GM18909 (cell line): Measurements from ENCODE around the gene RFX3.

Experiments
- ATAC-seq: cut with Tn5 transposase; IDR thresholded peaks from one replicate; pipeline ENCODE4 v1.9.1; 2021; ENCODE audit warnings: mild to moderate bottlenecking; ENCODE audit not compliant: unreplicated experiment, poor library complexity

The RFX3 gene

DNA sequence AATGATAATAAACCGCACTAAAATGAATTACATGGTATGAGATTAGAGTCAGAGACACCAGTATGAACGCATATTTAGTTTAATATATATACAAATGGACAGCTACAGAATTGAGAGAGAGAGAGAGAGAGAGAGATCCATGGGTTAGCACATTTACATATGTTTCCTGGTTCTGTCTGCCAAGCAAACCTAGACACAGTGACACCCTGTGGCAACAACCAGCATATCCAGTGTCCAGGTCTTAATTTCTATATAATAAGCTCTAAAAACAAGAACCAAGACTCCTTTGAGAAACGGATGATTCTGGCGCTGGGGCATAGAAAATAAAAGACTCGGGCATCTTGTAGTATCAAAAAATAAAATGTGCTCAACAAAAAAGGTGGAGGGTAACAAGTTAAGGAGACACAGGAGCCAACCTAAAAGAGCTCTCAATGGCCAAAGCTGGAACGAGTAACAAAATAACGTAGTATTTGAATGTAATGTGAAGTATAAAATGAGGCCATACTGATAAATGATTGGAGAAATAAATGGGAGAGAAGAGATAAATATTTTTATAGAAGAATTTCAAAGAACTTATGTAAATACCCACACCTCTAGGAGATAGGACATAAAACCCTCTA, 84.5 kb downstream of the RFX3 start:
- peak; percentile 97 for ATAC-seq

DNA sequence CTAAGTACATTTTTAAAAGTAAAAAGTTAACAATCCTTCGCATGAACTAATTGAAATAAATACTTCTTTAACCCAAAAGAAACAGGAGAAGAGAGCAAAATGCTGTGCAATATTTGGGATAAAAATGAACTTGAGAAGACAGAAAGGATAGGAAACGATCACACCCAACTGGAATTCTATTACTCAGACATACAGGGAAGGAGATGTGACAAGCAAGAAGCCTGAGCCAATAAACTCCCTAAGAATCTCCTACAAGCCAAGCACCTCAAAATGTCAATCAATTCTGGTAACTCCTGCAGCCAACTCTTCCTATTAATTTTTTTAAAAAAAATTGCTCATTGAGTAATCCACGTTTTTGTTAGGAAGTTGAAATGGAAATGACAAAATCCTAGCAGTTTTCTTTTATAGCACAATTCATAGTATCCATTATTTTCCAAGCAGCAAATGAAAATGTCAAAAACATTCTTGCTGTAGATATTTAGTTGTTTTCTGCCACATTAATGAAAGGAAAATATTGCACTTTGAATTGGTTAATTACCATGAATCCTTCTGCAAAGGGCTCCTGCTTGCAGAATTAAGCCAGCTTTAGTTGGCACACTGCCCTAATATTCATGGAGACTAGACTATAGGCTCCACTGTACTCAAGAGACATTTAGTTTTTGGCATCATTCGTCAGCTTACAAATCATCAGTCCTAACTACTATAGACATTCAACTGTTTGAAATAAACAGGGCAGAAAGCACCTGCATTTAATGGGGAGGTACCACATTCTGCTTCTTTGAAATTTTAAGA, 89.0 kb downstream of the RFX3 start:
- ATAC-seq: no peak

DNA sequence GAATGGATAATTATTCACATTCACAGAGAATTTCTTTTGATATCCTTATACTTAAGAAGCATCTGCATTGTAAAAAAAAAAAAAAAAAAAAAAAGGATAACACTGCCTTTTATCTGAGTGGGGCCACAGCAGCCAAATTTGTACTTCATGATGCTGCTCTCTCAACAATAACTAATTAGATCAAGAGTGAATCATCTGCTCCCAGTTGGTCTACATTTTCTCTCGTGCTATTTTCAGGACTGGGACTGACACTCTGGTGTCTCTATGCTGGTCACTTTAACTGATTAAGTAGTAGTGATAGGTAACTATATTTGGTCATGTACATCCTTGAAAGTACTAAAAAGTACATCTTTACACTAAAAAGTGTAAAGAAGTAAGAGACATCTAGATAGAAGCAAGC, 90.1 kb downstream of the RFX3 start:
- no peak for ATAC-seq

DNA sequence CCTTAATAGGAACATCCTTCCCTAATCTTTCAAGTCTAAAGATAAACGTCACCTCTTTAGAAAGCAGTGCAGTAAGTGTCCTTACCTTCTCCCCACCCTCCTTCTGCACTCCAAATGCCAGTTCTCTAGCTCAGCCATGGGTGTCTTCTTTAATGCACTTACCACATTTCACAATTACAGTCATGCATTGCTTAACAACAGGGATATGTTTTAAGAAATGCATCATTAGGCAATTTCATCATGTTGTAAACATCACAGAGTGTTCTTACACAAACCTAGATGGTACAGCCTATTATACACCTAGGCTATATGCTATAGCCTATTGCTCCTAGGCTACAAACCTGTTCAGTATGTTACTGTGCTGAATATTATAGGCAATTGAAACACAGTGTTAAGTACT, 91.2 kb downstream of the RFX3 start:
- no peak for ATAC-seq

DNA sequence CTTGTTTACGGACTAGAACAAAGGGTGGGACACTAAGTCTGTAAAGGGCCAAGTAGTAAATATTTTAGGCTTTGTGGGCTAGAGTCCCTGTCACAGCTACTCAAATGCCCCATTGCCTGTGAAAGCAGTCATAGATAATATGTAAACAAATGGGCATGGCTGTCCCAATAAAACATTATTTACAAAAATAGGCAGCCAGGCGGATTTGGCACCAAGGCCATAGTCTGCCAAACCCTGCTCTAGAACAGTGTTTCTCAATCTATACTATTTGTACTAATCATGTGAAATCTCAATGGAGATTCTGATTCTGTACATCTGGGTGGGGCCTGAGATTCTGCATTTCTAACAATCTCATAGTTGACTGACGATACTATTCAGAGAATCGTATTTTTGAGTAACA, 92.0 kb downstream of the RFX3 start:
- ATAC-seq: no peak

DNA sequence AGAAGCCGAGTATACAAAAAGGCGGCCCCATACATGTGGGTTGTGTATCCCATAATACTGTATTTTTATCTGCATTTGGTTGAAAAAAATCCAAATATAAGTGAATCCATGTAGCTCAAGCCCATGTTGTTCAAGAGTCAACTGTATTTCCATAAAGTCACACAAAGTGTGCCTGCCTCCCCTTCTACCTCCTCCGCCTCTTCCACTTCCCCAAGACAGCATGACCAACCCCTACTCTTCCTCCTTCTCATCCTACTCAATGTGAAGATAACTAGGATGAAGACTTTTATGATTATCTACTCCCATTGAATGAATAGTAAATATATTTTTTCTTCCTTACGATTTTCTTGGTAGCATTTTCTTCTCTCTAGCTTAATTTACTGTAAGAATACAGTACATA, 92.7 kb downstream of the RFX3 start:
- ATAC-seq: no peak

DNA sequence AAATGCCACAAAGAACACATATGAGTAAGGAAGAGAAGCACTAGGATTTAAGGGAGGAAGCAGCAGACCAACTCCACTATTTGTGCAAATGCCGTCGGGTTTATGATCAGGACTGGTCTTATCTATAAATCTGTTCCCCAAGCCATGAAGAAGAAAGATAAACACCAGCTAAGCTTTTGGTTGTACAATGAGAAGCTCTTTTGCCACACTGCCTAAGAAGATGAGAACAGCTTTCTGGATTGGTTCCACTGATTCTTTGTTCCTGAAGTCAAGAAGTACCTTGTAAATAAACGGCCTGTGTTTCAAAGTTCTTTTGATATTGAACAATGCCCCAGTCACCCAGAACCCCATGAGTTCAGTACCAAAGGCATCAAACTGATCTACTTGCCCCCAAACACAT, 93.9 kb downstream of the RFX3 start:
- ATAC-seq: no peak

DNA sequence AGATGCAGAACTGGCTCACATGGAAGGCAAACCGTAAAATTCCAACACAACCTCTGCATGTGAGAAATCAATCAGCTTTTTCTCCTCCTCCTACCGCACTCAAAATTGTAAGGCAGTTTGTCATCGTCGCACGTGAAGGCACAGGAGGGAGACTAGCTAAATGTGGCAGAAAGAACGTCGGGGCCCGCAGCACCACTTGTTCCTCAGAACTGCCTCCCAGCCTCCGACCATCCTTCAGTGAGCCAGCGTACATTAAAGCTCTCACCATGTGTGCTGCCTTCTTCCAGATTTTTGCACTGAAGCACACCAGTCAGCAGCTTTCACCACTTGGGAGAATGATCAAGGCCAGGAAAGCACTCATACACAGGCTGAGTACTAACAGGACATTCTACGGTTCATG, 105.9 kb downstream of the RFX3 start:
- no peak for ATAC-seq

DNA sequence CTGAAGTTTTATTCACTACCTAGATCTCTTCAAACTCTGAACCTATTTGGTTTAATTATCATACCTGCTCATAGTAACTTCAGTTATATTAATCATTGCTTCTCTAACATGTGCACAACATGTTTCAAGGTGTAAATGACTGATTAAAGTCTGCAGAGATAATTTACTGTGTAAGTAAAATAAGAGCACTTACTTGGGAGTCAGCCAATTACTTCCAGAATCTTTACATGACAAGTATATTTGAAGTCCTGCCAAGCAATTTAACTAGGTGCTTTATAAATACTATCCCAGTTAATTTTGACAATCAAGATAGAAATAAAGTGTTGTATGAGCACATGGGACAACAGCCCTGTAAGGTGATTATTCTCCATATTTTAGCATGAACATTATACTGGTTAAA, 109.9 kb downstream of the RFX3 start:
- no peak for ATAC-seq

DNA sequence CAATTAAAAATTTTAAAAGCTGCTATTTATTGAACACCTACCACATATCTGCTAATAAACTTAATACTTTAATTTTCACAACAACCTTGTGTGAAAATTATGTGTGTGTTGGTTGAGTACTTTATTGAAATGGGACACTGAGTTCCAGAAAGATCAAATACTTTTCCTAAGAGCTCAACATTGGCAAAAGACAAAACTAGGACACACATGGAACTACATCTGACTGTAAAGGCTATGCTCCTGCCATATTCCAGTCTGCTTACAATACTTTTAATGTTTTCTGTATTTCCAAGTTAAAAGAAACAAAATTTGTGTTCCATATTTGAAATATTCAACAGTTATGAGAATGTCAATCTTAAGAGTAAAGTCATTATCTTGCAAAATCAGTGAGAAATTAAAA, 111.8 kb downstream of the RFX3 start:
- ATAC-seq: no peak

DNA sequence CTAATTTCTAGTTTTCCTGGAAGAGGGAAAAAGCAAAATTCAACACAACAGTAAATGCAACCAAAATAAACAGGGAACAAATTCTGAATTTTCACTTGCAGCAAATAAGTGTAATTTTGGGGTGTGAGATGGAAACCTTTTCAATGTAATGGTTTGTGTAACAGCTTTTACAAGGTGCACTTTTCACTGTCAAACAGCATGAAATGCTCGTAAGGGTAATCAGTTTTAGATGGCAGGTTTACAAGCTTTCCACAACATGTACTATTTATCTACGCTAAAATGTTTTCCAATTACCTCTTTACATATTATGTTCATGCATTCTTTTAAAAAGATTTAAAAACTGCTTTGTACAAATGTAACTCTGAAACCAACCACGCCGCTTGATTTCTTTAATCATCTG, 115.3 kb downstream of the RFX3 start:
- ATAC-seq: no peak

DNA sequence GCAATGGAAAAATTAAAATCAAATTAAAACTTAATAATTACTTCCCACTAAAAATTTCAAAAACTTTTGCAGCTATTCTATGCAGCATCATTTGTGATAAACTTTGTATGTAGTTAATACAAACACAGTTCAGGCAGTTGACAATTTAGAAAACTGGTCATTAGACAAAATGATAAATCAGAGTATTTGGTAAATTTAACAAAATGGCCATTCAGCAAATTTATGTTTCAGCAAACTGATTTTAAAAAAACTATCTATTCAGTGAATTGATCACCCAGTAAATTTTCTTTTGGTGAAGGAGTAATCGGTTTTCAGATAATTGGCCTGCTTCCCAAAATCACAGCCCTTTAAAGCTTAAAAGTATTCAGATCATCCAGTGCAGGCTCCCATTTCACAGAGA, 116.3 kb downstream of the RFX3 start:
- no peak for ATAC-seq

DNA sequence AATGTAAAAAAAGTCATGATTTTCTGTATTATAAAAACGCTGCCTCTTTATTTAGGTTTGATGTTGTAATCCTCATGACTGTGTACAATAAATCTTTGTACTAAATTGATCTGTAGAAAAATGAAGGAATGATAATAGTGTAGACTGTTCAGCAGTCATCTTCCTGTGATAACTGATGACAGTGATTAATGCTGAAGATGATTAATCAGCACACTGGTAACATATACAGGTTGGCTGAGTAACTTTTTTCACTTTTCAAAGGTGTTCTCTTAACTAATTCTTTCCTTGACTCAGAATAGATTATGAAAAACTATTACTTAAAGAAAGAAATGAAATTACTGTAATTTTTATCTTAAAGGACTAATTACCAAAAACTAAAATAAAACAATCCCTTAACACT, 122.5 kb downstream of the RFX3 start:
- no peak for ATAC-seq

DNA sequence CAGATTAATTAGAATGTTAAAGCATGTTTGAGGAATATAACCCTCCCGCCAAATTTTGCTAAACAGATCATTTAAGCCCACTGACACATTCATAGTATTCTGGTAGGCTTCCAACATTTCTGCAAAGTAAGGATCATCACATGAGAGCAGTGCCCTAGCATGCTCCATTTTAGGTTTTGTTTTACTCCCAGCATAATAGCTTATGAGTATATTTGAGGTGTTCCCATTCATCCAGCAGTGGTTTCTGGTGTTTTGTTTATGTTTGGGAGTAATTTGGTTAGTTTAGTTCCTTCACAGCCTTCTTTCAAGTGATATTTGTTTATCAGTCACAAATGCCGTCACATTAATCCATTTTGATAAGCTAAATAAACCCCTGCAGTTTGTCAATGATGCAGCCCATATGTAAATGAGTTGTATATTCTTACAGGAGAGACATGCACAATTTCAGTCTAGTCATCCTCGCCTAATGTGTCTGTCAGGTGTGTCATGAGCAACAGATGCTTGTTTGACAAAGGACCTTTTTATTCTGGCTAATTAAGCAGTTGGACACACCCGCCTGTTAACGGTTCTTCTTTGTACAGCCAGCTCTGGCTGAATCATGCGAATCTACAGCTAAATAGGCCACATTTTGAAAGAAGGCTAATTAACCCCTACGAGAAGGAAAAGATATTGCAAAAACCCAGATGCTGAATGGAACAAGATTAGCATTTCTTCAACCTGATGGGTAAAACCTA, 124.4 kb downstream of the RFX3 start:
- no peak for ATAC-seq

DNA sequence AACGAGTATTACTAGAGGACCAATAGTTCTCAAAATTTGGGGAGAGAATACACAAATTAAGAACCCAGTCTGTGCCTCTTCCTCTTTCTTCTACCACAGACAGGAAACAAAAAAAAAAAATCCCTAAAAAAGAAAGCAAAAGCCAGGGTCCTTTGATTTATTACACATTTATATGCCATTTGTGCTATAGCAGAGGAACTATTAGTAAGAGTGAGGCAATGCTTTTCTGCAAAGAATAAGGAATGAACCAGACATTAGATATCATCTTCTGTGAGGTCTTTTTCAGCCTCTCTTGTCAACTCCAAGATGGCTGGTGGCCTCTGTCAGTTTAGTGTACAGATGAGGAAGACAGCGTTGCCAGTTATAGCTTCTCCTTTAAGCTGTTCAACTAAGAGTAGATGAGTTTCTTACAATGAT, 127.6 kb downstream of the RFX3 start:
- peak; percentile 57 for ATAC-seq

DNA sequence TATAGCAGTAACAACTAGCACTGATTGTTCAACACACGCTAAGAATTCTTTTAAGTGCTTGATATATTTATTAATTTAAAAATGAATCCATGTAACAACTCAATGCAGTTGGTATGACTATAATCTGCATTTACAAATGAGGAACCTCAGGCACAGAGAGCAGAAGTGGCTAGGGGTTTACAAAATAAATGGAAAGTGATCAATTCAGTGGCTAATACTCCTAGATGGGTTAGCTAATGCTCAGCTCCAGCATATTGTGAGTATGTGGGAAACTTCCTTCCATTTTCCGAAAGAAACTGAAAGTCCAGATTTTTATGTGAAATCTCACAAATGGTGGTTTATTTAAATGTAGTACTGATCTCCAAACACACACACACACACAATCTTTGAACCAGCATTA, 128.0 kb downstream of the RFX3 start:
- ATAC-seq: peak; percentile 41

DNA sequence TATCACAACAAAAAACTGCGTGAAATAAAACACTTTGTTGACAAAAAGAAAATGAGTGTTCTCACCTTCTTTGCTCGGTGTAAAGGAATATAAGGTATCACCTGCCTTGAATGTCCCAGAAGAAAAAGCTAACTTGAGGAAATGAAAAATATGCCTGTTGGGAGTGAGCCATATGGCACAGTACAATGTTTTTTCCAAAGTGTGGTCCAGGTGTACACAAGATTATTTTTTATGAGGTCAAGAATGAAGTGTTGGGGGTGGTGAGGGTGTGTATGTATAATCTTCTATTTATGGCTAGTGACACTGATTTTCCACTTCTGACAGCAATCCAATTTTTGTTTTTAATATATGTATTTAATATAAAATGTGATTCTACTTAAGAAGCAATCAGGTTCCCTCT, 134.4 kb downstream of the RFX3 start:
- no peak for ATAC-seq

DNA sequence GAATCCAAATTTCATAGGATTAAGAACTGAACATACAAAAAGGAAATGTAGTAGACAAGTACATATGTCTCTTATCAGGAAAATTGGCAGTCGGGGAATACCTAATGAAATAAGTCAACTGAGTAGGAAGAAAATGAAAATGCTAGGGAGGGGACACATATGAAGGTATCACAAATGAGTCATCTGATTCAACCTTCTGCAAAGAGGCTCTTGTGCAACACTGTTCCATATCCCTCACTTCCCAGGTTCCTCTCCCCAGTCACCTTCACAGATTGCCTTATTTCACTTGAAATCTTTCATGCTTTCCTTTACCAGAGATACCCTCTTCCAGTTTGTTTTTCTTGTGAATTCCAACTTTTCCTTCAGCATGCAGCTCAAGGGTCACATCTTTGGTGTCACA, 139.0 kb downstream of the RFX3 start:
- ATAC-seq: no peak

DNA sequence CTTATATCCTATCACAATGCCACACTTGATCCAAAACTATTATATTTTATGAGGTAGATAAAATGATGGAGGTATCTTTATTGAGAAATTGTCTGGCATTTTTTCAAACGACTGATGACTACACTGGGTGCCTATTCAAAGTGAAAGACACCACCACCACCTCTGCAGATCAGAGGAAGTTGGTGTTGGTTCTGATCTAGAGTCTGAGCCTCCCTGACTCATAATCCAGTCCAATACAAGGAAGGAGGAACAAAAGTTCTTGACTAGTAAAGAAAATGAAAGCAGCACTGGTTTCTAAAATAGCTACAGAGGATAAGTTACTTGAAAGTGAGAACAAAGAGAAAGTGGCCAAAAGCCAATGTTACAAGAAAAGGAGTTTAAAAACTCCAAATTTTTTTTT, 139.9 kb downstream of the RFX3 start:
- ATAC-seq: peak; percentile 94

DNA sequence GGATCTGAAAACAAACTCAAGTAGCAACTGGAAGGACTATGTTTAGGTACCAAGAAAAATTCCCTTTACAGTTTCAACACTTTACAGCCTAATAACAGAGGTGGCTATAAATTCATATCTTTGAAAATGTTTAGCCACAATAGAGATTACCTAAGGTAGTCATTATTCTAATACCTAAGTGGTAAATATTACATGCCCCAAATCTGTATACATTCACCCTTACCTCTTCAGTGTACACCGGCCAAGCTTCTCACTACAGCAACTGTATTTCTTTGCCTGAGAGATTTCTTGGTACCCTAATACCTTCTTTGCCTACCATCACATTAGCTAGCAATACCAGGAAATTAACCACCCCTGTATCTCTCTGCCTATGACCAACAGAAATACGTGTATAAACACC, 154.0 kb downstream of the RFX3 start:
- no peak for ATAC-seq

DNA sequence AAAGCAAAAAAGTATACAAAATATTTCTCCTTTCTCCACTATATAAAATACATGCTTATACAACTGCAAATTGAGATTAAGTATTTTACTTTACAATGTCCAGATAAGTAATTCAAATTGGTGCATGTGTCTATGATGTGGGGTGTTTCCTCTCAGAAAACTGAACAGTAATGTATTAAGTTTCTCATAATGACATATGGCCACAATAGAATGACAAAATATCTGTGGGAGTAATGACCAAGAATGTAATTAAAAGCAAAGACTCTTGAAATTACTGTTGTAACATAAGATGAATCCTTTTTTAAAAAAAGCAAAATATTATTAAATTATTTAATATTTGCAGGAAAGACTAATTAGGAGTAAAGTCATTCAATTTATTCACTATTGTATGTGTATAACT, 155.1 kb downstream of the RFX3 start:
- no peak for ATAC-seq

DNA sequence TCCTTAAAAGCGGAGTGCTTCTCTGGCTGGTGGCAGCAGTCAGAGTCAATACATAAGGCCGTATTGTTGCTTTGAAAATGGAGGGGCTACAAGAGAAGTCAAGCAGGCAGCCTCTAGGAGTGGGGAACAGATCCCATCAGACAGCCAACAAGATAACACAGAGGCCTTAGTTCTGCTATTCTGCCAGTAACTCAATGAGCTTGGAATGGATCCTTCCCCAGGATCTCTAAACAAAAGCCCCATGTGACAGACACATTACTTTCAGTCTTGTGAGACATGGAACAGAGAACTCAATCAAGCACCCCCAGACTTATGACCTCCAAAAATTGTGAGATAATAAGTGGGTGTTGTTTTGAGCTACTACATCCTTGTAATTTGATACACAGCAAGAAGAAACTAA, 158.6 kb downstream of the RFX3 start:
- no peak for ATAC-seq
